H1 (cell line): Measurements from ENCODE around the gene MYL2. TPM values are rescaled to one million over a fixed set of nuclear protein-coding genes. Genes with fewer than 3 reads are reported as not detected.
A peak's percentile ranks its signal among the peaks of the same experiment; 100 is the strongest.

Experiments used
- CTCF ChIA-PET: fragments of 300-600 bp; sonication (Branson Sonifier 250); formaldehyde crosslinking; loops from one replicate; lab custom pipeline; 2021; ENCODE audit not compliant: partially characterized antibody; lab: Charles Lee
- POLR2A ChIA-PET: fragments of 300-600 bp; sonication (Branson Sonifier 250); formaldehyde crosslinking; loops from one replicate; lab custom pipeline; 2021; ENCODE audit warnings: inconsistent platforms; ENCODE audit not compliant: partially characterized antibody; lab: Charles Lee
- DNase-seq, 2 experiments: peaks; one replicate each; pipeline versions ENCODE4 v3.0.0 to v3.0.0-alpha.2; 2010 to 2022; ENCODE audit warnings: low spot score in 2 of 2, low read depth in 1 of 2, mixed read lengths in 1 of 2
- FAIRE-seq: peaks from 2 replicates; lab custom pipeline; 2011; peaks lifted over from hg19 to GRCh38; lab: Jason Lieb, UNC
- H2AFZ ChIP-seq: 2 replicates; pipeline ENCODE4 v1.8.1; 2012; ENCODE audit warnings: low read length, inconsistent platforms
- H2AK5ac ChIP-seq: 2 replicates; pipeline ENCODE4 v1.6.1; 2013; ENCODE audit warnings: low read depth, low read length
- H2BK120ac ChIP-seq: replicated peaks from 2 replicates; pipeline ENCODE3; 2013; ENCODE audit warnings: low read depth, low read length, inconsistent platforms
- H2BK12ac ChIP-seq: 2 replicates; pipeline ENCODE4 v1.6.1; 2013; ENCODE audit warnings: low read depth, low read length
- H2BK15ac ChIP-seq: 2 replicates; pipeline ENCODE4 v1.6.1; 2013; ENCODE audit warnings: low read length
- H2BK20ac ChIP-seq: 2 replicates; pipeline ENCODE4 v1.6.1; 2013; ENCODE audit warnings: low read length
- H2BK5ac ChIP-seq: 2 replicates; pipeline ENCODE4 v1.6.1; 2013; ENCODE audit warnings: low read depth, low read length
- H3K14ac ChIP-seq: 2 replicates; pipeline ENCODE4 v1.6.1; 2013; ENCODE audit warnings: inconsistent platforms; ENCODE audit not compliant: insufficient read length
- H3K18ac ChIP-seq: 2 replicates; pipeline ENCODE4 v1.6.1; 2013; ENCODE audit warnings: low read length; ENCODE audit errors: extremely low read depth
- H3K23ac ChIP-seq: 2 replicates; pipeline ENCODE4 v1.6.1; 2013; ENCODE audit warnings: inconsistent platforms; ENCODE audit not compliant: insufficient read length
- H3K23me2 ChIP-seq: 2 replicates; pipeline ENCODE4 v1.6.1; 2013; ENCODE audit warnings: low read depth, low read length
- H3K27ac ChIP-seq: 2 replicates; pipeline ENCODE4 v1.6.1; 2011; ENCODE audit warnings: low read depth, low read length, inconsistent platforms
- H3K27me3 ChIP-seq, 4 experiments: replicated peaks in 1 of 4; 1 replicate in 1 of 4; 2 replicates in 3 of 4; pipeline versions ENCODE4 v1.6.1 to v1.8.1; 2011 to 2013; ENCODE audit warnings: low read length in 3 of 4, mild to moderate bottlenecking in 3 of 4, inconsistent platforms in 2 of 4, mixed read lengths in 2 of 4, moderate library complexity in 1 of 4; ENCODE audit not compliant: control insufficient read depth in 3 of 4, insufficient read depth in 3 of 4; ENCODE audit errors: extremely low read depth in 1 of 4
- H3K36me3 ChIP-seq, 4 experiments: 2 replicates each; pipeline versions ENCODE4 v1.6.1 to v1.8.1; 2011 to 2013; ENCODE audit warnings: mild to moderate bottlenecking in 4 of 4, low read length in 3 of 4, moderate library complexity in 2 of 4, control low read depth in 1 of 4, inconsistent platforms in 1 of 4; ENCODE audit not compliant: insufficient read depth in 4 of 4, control insufficient read depth in 2 of 4
- H3K4ac ChIP-seq: replicated peaks from 2 replicates; pipeline ENCODE3; 2013; ENCODE audit warnings: low read length, low read depth, mixed read lengths, inconsistent platforms; ENCODE audit not compliant: insufficient read length
- H3K4me1 ChIP-seq, 4 experiments: replicated peaks in 1 of 4; 1 replicate in 1 of 4; 2 replicates in 3 of 4; pipeline versions ENCODE4 v1.6.1 to v1.8.1; 2011 to 2013; ENCODE audit warnings: low read length in 3 of 4, inconsistent platforms in 2 of 4, mixed read lengths in 1 of 4; ENCODE audit not compliant: insufficient read depth in 4 of 4, control insufficient read depth in 3 of 4
- H3K4me2 ChIP-seq, 2 experiments: 2 replicates each; pipeline versions ENCODE4 v1.6.1 to v1.8.1; 2011 to 2013; ENCODE audit warnings: low read depth in 2 of 2, low read length in 2 of 2, control low read depth in 1 of 2, inconsistent platforms in 1 of 2, mild to moderate bottlenecking in 1 of 2; ENCODE audit not compliant: insufficient read depth in 1 of 2
- H3K4me3 ChIP-seq, 4 experiments: fragments of 200-600, 300-600 bp in 1 of 4; sonication (generic), shearing (Covaris generic), sonication (Bioruptor Twin) in 1 of 4; 2 replicates each; pipeline versions ENCODE4 v1.5.1 to v1.8.1; 2011 to 2016; ENCODE audit warnings: low read length in 4 of 4, low read depth in 3 of 4, control low read depth in 2 of 4, inconsistent platforms in 2 of 4, mild to moderate bottlenecking in 2 of 4, mixed read lengths in 1 of 4, moderate library complexity in 1 of 4; ENCODE audit not compliant: insufficient read depth in 2 of 4; ENCODE audit errors: extremely low read depth in 1 of 4
- H3K56ac ChIP-seq: replicated peaks from 2 replicates; pipeline ENCODE3; 2013; ENCODE audit warnings: low read depth, mild to moderate bottlenecking, mixed read lengths, low read length, inconsistent platforms; ENCODE audit not compliant: insufficient read length
- H3K79me1 ChIP-seq: 2 replicates; pipeline ENCODE4 v1.6.1; 2013; ENCODE audit warnings: low read depth, low read length, control low read depth
- H3K79me2 ChIP-seq, 2 experiments: 2 replicates each; pipeline versions ENCODE4 v1.6.1 to v1.8.1; 2012 to 2013; ENCODE audit warnings: low read length in 2 of 2, mild to moderate bottlenecking in 2 of 2, inconsistent platforms in 1 of 2; ENCODE audit not compliant: insufficient read depth in 2 of 2, control insufficient read depth in 1 of 2
- H3K9ac ChIP-seq, 4 experiments: replicated peaks in 1 of 4; 1 replicate in 1 of 4; 2 replicates in 3 of 4; pipeline versions ENCODE4 v1.6.1 to v1.8.1; 2011 to 2013; ENCODE audit warnings: low read depth in 3 of 4, low read length in 3 of 4, control low read depth in 2 of 4, mild to moderate bottlenecking in 2 of 4, moderate library complexity in 2 of 4, inconsistent platforms in 1 of 4; ENCODE audit errors: extremely low read depth in 1 of 4
- H3K9me3 ChIP-seq, 2 experiments: 2 replicates each; pipeline versions ENCODE4 v1.6.1 to v1.8.1; 2012 to 2013; ENCODE audit warnings: mild to moderate bottlenecking in 2 of 2, moderate library complexity in 2 of 2, control low read depth in 1 of 2, inconsistent platforms in 1 of 2, low read depth in 1 of 2, low read length in 1 of 2, mixed read lengths in 1 of 2; ENCODE audit not compliant: insufficient read depth in 2 of 2
- H4K20me1 ChIP-seq, 2 experiments: replicated peaks in 1 of 2; 2 replicates each; pipeline versions ENCODE3 to v1.8.1; 2011 to 2013; ENCODE audit warnings: inconsistent platforms in 2 of 2, low read length in 2 of 2, mild to moderate bottlenecking in 1 of 2; ENCODE audit not compliant: insufficient read depth in 2 of 2, control insufficient read depth in 1 of 2
- H4K5ac ChIP-seq: 2 replicates; pipeline ENCODE4 v1.6.1; 2013; ENCODE audit warnings: low read length, low read depth, mixed read lengths, inconsistent platforms; ENCODE audit not compliant: insufficient read length
- H4K8ac ChIP-seq: 2 replicates; pipeline ENCODE4 v1.8.0; 2013; ENCODE audit warnings: mild to moderate bottlenecking, moderate library complexity, low read length, inconsistent platforms; ENCODE audit not compliant: insufficient read depth; ENCODE audit errors: extremely low read depth
- H4K91ac ChIP-seq: replicated peaks from 2 replicates; pipeline ENCODE3; 2013; ENCODE audit warnings: low read length, mixed read lengths, inconsistent platforms; ENCODE audit not compliant: insufficient read length
- CEBPB ChIP-seq: IDR thresholded peaks from 2 replicates; pipeline ENCODE4 v1.6.1; 2012; ENCODE audit warnings: low read depth, low read length
- EGR1 ChIP-seq: IDR thresholded peaks from 2 replicates; pipeline ENCODE4 v1.6.1; 2011; ENCODE audit warnings: low read depth, low read length, borderline replicate concordance
- KDM4A ChIP-seq: IDR thresholded peaks from one replicate; pipeline ENCODE4 v1.7.1; 2012; ENCODE audit warnings: low read depth, mild to moderate bottlenecking, moderate library complexity, low read length, inconsistent platforms; ENCODE audit not compliant: severe bottlenecking
- MAX ChIP-seq: IDR thresholded peaks from 2 replicates; pipeline ENCODE4 v1.6.1; 2012; ENCODE audit warnings: inconsistent platforms
- POLR2A ChIP-seq, 2 experiments: IDR thresholded peaks; 1 replicate in 1 of 2; 2 replicates in 1 of 2; pipeline ENCODE4 v1.6.1; 2011; ENCODE audit warnings: low read depth in 2 of 2, low read length in 2 of 2, mild to moderate bottlenecking in 2 of 2; ENCODE audit errors: control extremely low read depth in 1 of 2
- RBBP5 ChIP-seq: IDR thresholded peaks from 2 replicates; pipeline ENCODE4 v1.7.1; 2012; ENCODE audit warnings: low read depth, mild to moderate bottlenecking, inconsistent platforms, low read length, moderate library complexity, borderline replicate concordance
- ZNF274 ChIP-seq: IDR thresholded peaks from 2 replicates; pipeline ENCODE4 v1.7.0; 2012; ENCODE audit warnings: low read length, borderline replicate concordance; ENCODE audit errors: extremely low read depth
- WGBS, 2 experiments: shearing (Covaris generic) in 1 of 2; methylation state at CpG; one replicate each; pipeline versions ENCODE4 v1.1.6 to v1.1.7; 2013 to 2015; ENCODE audit warnings: low lambda C conversion rate in 2 of 2, mixed read lengths in 2 of 2, inconsistent platforms in 1 of 2, low coverage in 1 of 2, missing lambda C conversion rate in 1 of 2; ENCODE audit not compliant: insufficient replicate concordance in 2 of 2, insufficient coverage in 1 of 2, insufficient read length in 1 of 2; ENCODE audit errors: extremely low coverage in 1 of 2, missing lambda C conversion rate in 1 of 2; 5-methylcytosine and 5-hydroxymethylcytosine counted together
- polyA plus RNA-seq, 7 experiments: library from polyadenylated mRNA; depleted of rRNA in 3 of 7; stranded (reverse) in 5 of 7; unstranded in 2 of 7; fragments of >200 nt in 5 of 7; fragments of 200-250 nt in 2 of 7; gene quantifications; 1 replicate in 5 of 7; 2 replicates in 1 of 7; 4 replicates in 1 of 7; pipeline versions ENCODE4 v1.2.1 to v1.2.3, GENCODE V29; 2011 to 2013; ENCODE audit warnings: missing spikeins in 2 of 7, mixed read lengths in 2 of 7
- total RNA-seq: library from RNA; stranded (reverse); fragmentation: NEBNext Ultra II Directional; extraction: Animal tissue kit (Norgen Biotek cat#: 25700); gene quantifications from 2 replicates; pipeline ENCODE4 v1.2.1, GENCODE V29; 2021

MYL2 gene
- total and polyA plus RNA-seq, 2 of the 8 experiments (the other 6 are each of a cell fraction or from before 2014, with no cell fraction given), result not detected

GRCh38 chr12:110933326-110933974, 13.1 kb upstream of the MYL2 start:
- peak overlapping the region; percentile 62 for H3K18ac ChIP-seq
- peaks cover 0 to 2% (median 0%) of the 10 kb centered on the region in 4 experiments; a peak in 3 of 7 replicates for H3K27me3 ChIP-seq
- ChIA-PET POLR2A (interaction anchor here (0.8 to 1.3 kb wide), 2 partner anchors 10 to 12 kb away, joined by 3 to 4 read pairs; no protein-coding TSS in a partner anchor), CTCF (interaction anchor here (1.0 to 1.3 kb wide), 4 partner anchors 25 to 106 kb away, joined by 3 read pairs; no protein-coding TSS in a partner anchor)
- no peaks in the 10 kb centered on the region; a peak in 1 of 4 replicates for H3K79me2 ChIP-seq
- H3K36me3 ChIP-seq, result no peaks in the 10 kb centered on the region
- WGBS, 2 experiments, result 88% methylated on average over 15 of the region's 16 CpGs; no CpG with 5 or more reads in 1 of the 2 experiments
- peak overlapping the region; percentile 88 for H2BK20ac ChIP-seq
- no peak for FAIRE-seq
- peak overlapping the region; percentile 18; the same call in 1 of the 2 replicates for H2BK5ac ChIP-seq
- H3K23me2 ChIP-seq, result peaks cover 5% of the 10 kb centered on the region; the same call in 1 of the 2 replicates
- H4K5ac ChIP-seq, result no peak overlapping the region
- H2AFZ ChIP-seq, result no peak overlapping the region
- peak overlapping the region; percentile 3 for H2AK5ac ChIP-seq
- H3K9me3 ChIP-seq, result no peaks in the 10 kb centered on the region
- H4K91ac ChIP-seq, result peak overlapping the region; percentile 4
- no peak overlapping the region for H3K27ac ChIP-seq
- DNase-seq, result peak in 1 of 2 experiments; percentile 38
- peak overlapping the region; percentile 29; the same call in 1 of the 2 replicates for H4K8ac ChIP-seq
- H3K79me1 ChIP-seq, result no peaks in the 10 kb centered on the region
- H2BK12ac ChIP-seq, result peak overlapping the region; percentile 13
- peak overlapping the region; percentile 9 for H3K14ac ChIP-seq
- H2BK15ac ChIP-seq, result 0 out of 2 replicates have a peak overlapping the region, but pooled peaks have one; percentile 3
- no peak overlapping the region for H3K23ac ChIP-seq
- no peak overlapping the region for H3K4me2 ChIP-seq
- H3K56ac ChIP-seq, result no peak overlapping the region
- H3K4me1 ChIP-seq, result peaks cover 3 to 19% (median 11%) of the 10 kb centered on the region in 4 experiments
- H3K9ac ChIP-seq, result no peak overlapping the region
- H2BK120ac ChIP-seq, result peak overlapping the region; percentile 84
- H3K4me3 ChIP-seq, result no peak overlapping the region; a peak in 1 of 8 replicates
- peak overlapping the region; percentile 27 for H3K4ac ChIP-seq
- H4K20me1 ChIP-seq, result peaks cover 0 to 4% of the 10 kb centered on the region in 2 experiments
- TF ChIP-seq MAX, result no peak
- no peak for TF ChIP-seq CEBPB
- no peak for TF ChIP-seq KDM4A
- no peak for TF ChIP-seq EGR1
- no peak for TF ChIP-seq RBBP5
- TF ChIP-seq ZNF274, result no peak
- no peak for TF ChIP-seq POLR2A (IDR thresholded peaks at IDR 0.05; ENCODE audit: control extremely low read depth in 1 of 2, low read depth in 2 of 2, low read length in 2 of 2)
